Ishikawa (cell line): ENCODE results near the gene DDX17.

ENCODE experiments used
- CEBPB ChIP-seq: IDR thresholded peaks from 2 replicates; pipeline ENCODE4 v1.6.1; 2012
- CREB1 ChIP-seq: IDR thresholded peaks from 2 replicates; pipeline ENCODE4 v1.6.1; 2012; ENCODE audit warnings: low read depth
- EGR1 ChIP-seq: IDR thresholded peaks from 2 replicates; pipeline ENCODE4 v1.6.1; 2012
- EP300 ChIP-seq: IDR thresholded peaks from 2 replicates; pipeline ENCODE4 v1.6.1; 2012; ENCODE audit warnings: borderline replicate concordance
- FOXM1 ChIP-seq: IDR thresholded peaks from 2 replicates; pipeline ENCODE4 v1.6.1; 2012; ENCODE audit warnings: low read depth, borderline replicate concordance
- NFIC ChIP-seq: IDR thresholded peaks from 2 replicates; pipeline ENCODE4 v1.6.1; 2012
- RAD21 ChIP-seq: IDR thresholded peaks from 2 replicates; pipeline ENCODE4 v1.6.1; 2012; ENCODE audit warnings: low read depth
- TAF1 ChIP-seq: IDR thresholded peaks from 2 replicates; pipeline ENCODE4 v1.6.1; 2012; ENCODE audit warnings: low read depth, mild to moderate bottlenecking
- TCF12 ChIP-seq: IDR thresholded peaks from 2 replicates; pipeline ENCODE4 v1.6.1; 2012; ENCODE audit warnings: low read depth
- TEAD4 ChIP-seq: IDR thresholded peaks from 2 replicates; pipeline ENCODE4 v1.6.1; 2012
- YY1 ChIP-seq: IDR thresholded peaks from 2 replicates; pipeline ENCODE4 v1.6.1; 2012; ENCODE audit warnings: low read depth
- ZBTB7A ChIP-seq: IDR thresholded peaks from 2 replicates; pipeline ENCODE4 v1.6.1; 2012; ENCODE audit warnings: low read depth
- TF ChIP-seq, protein P1 (sequence below): IDR thresholded peaks from 2 replicates; pipeline ENCODE4 v1.6.1; 2012; ENCODE audit warnings: low read depth, mild to moderate bottlenecking
- TF ChIP-seq, protein P2 (sequence below): IDR thresholded peaks from 2 replicates; pipeline ENCODE4 v1.6.1; 2012
- TF ChIP-seq, protein P3 (sequence below): IDR thresholded peaks from 2 replicates; pipeline ENCODE4 v1.6.1; 2012

Gene DDX17

DNA sequence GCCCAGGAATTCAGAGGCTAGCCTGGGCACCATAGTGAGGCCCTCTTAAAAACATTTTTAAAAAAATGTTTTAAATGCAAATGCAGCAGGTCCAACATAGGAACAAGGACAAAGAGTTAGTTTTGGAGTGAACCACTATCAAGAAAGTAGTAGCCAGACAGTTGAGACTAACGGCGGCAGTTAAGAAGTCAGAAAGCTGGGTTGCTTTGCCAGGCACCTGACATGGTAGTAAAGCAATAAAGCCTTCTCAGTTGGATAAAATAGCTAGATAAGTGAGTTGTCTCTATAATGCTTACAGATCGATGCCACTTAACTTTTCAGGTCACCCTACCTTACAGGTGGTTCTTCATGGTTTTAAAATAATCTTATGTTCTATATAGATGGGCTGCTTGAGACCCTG is 16.9 kb upstream of the DDX17 start:
- TF ChIP-seq ZBTB7A (no peak), CREB1 (no peak), RAD21 (no peak), TAF1 (no peak), EGR1 (no peak), CEBPB (no peak), YY1 (no peak), EP300 (no peak), FOXM1 (no peak), TCF12 (no peak), NFIC (no peak), TEAD4 (no peak)
- TF ChIP-seq, protein P1, sequence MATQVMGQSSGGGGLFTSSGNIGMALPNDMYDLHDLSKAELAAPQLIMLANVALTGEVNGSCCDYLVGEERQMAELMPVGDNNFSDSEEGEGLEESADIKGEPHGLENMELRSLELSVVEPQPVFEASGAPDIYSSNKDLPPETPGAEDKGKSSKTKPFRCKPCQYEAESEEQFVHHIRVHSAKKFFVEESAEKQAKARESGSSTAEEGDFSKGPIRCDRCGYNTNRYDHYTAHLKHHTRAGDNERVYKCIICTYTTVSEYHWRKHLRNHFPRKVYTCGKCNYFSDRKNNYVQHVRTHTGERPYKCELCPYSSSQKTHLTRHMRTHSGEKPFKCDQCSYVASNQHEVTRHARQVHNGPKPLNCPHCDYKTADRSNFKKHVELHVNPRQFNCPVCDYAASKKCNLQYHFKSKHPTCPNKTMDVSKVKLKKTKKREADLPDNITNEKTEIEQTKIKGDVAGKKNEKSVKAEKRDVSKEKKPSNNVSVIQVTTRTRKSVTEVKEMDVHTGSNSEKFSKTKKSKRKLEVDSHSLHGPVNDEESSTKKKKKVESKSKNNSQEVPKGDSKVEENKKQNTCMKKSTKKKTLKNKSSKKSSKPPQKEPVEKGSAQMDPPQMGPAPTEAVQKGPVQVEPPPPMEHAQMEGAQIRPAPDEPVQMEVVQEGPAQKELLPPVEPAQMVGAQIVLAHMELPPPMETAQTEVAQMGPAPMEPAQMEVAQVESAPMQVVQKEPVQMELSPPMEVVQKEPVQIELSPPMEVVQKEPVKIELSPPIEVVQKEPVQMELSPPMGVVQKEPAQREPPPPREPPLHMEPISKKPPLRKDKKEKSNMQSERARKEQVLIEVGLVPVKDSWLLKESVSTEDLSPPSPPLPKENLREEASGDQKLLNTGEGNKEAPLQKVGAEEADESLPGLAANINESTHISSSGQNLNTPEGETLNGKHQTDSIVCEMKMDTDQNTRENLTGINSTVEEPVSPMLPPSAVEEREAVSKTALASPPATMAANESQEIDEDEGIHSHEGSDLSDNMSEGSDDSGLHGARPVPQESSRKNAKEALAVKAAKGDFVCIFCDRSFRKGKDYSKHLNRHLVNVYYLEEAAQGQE = no peak
- TF ChIP-seq, protein P2, sequence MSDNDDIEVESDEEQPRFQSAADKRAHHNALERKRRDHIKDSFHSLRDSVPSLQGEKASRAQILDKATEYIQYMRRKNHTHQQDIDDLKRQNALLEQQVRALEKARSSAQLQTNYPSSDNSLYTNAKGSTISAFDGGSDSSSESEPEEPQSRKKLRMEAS = no peak
- TF ChIP-seq, protein P3, sequence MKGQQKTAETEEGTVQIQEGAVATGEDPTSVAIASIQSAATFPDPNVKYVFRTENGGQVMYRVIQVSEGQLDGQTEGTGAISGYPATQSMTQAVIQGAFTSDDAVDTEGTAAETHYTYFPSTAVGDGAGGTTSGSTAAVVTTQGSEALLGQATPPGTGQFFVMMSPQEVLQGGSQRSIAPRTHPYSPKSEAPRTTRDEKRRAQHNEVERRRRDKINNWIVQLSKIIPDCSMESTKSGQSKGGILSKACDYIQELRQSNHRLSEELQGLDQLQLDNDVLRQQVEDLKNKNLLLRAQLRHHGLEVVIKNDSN = no peak

DNA sequence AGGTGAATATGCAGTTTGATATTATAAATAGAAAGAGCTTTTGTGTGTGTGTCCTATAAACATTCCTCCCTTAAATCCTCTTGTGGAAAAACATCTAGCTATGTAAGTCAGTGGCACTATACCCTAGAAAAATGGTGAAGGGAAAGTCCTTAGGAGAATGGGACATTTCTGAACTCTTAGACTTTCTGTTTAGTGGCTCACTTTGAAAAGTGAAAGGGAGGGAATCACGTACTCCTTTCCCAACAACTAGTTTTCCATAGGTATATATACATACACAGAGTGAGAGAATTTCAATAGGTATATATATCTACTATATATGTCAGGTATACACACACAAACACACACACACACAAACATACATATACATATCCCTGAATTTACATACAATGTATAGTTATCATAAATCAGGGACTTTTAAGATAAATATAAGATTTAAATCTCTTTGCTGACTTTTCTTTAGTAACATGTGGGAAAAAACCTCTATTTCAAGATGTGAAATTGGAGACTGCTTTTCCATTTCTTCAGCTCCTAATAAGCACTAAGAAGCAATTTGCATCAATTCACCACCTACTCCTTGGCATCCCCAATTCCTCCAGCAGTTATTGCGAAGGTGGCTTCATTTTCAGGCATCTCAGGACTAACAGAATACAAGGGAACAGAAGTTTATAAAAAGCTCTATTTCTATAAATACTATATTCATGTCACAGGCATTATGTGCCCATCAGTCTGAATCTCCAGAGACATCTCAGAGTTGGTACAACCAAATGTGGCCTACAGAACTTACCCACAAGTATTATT is 13.5 kb upstream of the DDX17 start:
- no peak for TF ChIP-seq RAD21
- no peak for TF ChIP-seq ZBTB7A
- TF ChIP-seq CREB1 = no peak
- TF ChIP-seq NFIC = no peak
- TF ChIP-seq FOXM1 = no peak
- TF ChIP-seq TEAD4 = no peak
- no peak for TF ChIP-seq YY1
- TF ChIP-seq, protein P1 = no peak
- TF ChIP-seq, protein P2 = no peak
- TF ChIP-seq EGR1 = no peak
- no peak for TF ChIP-seq TAF1
- TF ChIP-seq EP300 = no peak
- no peak for TF ChIP-seq CEBPB
- no peak for TF ChIP-seq TCF12
- TF ChIP-seq, protein P3 = no peak

DNA sequence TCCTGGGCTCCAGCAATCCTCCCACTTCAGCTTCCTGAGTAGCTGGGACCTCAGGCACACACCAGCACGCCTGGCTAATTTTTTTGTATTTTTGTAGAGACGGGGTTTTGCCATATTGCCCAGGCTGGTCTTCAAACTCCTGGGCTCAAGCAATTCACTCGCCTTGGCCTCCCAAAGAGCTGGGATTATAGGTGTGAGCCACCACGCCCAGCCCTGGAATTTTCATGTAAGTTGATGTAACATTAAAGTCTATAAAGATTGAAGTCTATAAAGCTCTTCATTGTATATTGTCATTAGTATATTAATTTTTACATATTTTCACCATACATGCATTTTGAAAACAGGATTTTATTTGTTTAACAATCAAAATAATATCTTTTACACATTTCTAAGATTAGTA is 12.5 kb upstream of the DDX17 start:
- TF ChIP-seq EP300 = no peak
- no peak for TF ChIP-seq EGR1
- TF ChIP-seq, protein P1 = no peak
- no peak for TF ChIP-seq CEBPB
- no peak for TF ChIP-seq CREB1
- TF ChIP-seq YY1 = no peak
- TF ChIP-seq ZBTB7A = no peak
- no peak for TF ChIP-seq TAF1
- TF ChIP-seq, protein P3 = no peak
- TF ChIP-seq NFIC = no peak
- TF ChIP-seq, protein P2 = no peak
- TF ChIP-seq TCF12 = no peak
- TF ChIP-seq RAD21 = no peak
